Dendritic cell treated with granulocyte-macrophage colony-stimulating factor and Interleukin-4, amounts not matched to agents 40 ng/mL and 50 ng/mL, for 4 days (primary cell): ENCODE results near the gene MPRIP.

Experiments
- H3K27ac Mint-ChIP-seq: one replicate; pipeline ENCODE4 v1.8.0; 2022; ENCODE audit warnings: mild to moderate bottlenecking, mixed read lengths
- H3K27me3 Mint-ChIP-seq: one replicate; pipeline ENCODE4 v1.8.0; 2022; ENCODE audit warnings: mild to moderate bottlenecking, mixed read lengths
- H3K36me3 Mint-ChIP-seq: one replicate; pipeline ENCODE4 v1.8.0; 2022; ENCODE audit warnings: low read depth, mixed read lengths
- H3K4me1 Mint-ChIP-seq: one replicate; pipeline ENCODE4 v1.8.0; 2022; ENCODE audit warnings: low read depth, mixed read lengths
- H3K4me3 Mint-ChIP-seq: one replicate; pipeline ENCODE4 v1.8.0; 2022; ENCODE audit warnings: mild to moderate bottlenecking, moderate library complexity, mixed read lengths
- H3K9me3 Mint-ChIP-seq: one replicate; pipeline ENCODE4 v1.8.0; 2022; ENCODE audit warnings: mixed read lengths
- intact Hi-C: fragments of 100-400 bp; cut with micrococcal nuclease; formaldehyde crosslinking; loops from one replicate; pipeline ENCODE4 v1.15.0; 2022

MPRIP gene

GRCh38 chr17:17216776-17217175 is 174.5 kb downstream of the MPRIP start:
- no peaks in the 10 kb centered on the region for H3K9me3 Mint-ChIP-seq
- intact Hi-C loops: no loop called here
- H3K36me3 Mint-ChIP-seq: peaks cover 98% of the 10 kb centered on the region
- H3K4me3 Mint-ChIP-seq: no peak overlapping the region
- H3K4me1 Mint-ChIP-seq: no peaks in the 10 kb centered on the region
- no peak overlapping the region for H3K27ac Mint-ChIP-seq
- H3K27me3 Mint-ChIP-seq: no peaks in the 10 kb centered on the region

GRCh38 chr17:17217995-17218394 is 175.7 kb downstream of the MPRIP start:
- H3K4me3 Mint-ChIP-seq: no peak overlapping the region
- H3K4me1 Mint-ChIP-seq: no peaks in the 10 kb centered on the region
- no peaks in the 10 kb centered on the region for H3K9me3 Mint-ChIP-seq
- H3K27ac Mint-ChIP-seq: no peak overlapping the region
- H3K27me3 Mint-ChIP-seq: no peaks in the 10 kb centered on the region
- intact Hi-C loops: no loop called here
- H3K36me3 Mint-ChIP-seq: peaks cover 100% of the 10 kb centered on the region

GRCh38 chr17:17220529-17220928 is 178.3 kb downstream of the MPRIP start:
- Mint-ChIP-seq H3K4me3 (no peak overlapping the region), H3K36me3 (peaks cover 100% of the 10 kb centered on the region), H3K27ac (no peak overlapping the region), H3K4me1 (no peaks in the 10 kb centered on the region), H3K9me3 (no peaks in the 10 kb centered on the region), H3K27me3 (no peaks in the 10 kb centered on the region)
- intact Hi-C loops: no loop called here

GRCh38 chr17:17221329-17221728 is 179.1 kb downstream of the MPRIP start:
- intact Hi-C loops: no loop called here
- H3K27me3 Mint-ChIP-seq: no peaks in the 10 kb centered on the region
- no peak overlapping the region for H3K4me3 Mint-ChIP-seq
- H3K4me1 Mint-ChIP-seq: no peaks in the 10 kb centered on the region
- H3K9me3 Mint-ChIP-seq: no peaks in the 10 kb centered on the region
- peaks cover 100% of the 10 kb centered on the region for H3K36me3 Mint-ChIP-seq
- no peak overlapping the region for H3K27ac Mint-ChIP-seq

DNA sequence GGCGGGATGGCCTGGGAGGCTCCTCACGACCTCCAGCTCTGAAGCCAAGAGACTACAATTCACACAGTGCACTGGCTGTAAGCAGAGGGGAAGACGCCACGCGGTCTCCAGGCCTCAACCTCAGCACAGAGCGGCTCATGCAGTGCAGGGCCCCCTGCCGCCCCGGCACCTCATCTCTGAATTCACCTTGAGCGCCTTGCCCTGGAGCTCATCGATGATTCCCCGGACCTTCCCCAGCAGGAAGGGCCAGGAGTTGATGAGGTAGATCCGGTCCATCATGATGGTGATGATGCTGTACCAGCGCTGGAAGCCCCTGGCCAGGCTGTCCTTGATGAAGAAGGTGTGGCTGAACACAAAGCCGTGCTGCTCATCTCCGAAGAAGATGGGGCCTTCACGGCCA is 181.5 kb downstream of the MPRIP start:
- no peak overlapping the region for H3K27ac Mint-ChIP-seq
- H3K36me3 Mint-ChIP-seq: peaks cover 100% of the 10 kb centered on the region
- no peaks in the 10 kb centered on the region for H3K4me1 Mint-ChIP-seq
- no peak overlapping the region for H3K4me3 Mint-ChIP-seq
- no peaks in the 10 kb centered on the region for H3K27me3 Mint-ChIP-seq
- no peaks in the 10 kb centered on the region for H3K9me3 Mint-ChIP-seq
- intact Hi-C loops: no loop called here

GRCh38 chr17:17224137-17224536 is 181.9 kb downstream of the MPRIP start:
- intact Hi-C loops: no loop called here
- no peak overlapping the region for H3K4me3 Mint-ChIP-seq
- H3K27ac Mint-ChIP-seq: no peak overlapping the region
- no peaks in the 10 kb centered on the region for H3K9me3 Mint-ChIP-seq
- no peaks in the 10 kb centered on the region for H3K4me1 Mint-ChIP-seq
- peaks cover 100% of the 10 kb centered on the region for H3K36me3 Mint-ChIP-seq
- no peaks in the 10 kb centered on the region for H3K27me3 Mint-ChIP-seq

DNA sequence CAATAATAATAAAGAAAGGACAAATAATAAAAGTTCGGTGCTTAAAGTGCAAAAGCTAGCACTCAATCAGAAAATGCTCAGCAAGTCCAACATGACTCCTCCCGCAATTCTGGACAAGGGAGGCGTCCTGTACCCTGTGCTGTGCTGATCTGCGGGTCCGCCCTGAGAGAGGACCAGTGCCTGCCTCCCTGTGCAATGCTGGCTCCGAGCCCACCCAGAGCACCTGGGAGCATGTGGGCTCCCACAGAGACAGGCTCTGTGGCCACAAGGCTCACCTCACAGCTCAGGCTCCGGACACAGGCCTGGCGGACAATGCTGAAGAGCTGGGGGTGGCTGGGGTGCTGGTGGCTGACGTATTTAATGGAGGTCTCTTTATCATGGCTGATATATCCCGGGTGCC is 183.6 kb downstream of the MPRIP start:
- Mint-ChIP-seq H3K9me3 (no peaks in the 10 kb centered on the region), H3K27me3 (no peaks in the 10 kb centered on the region), H3K4me1 (no peaks in the 10 kb centered on the region), H3K27ac (no peak overlapping the region), H3K36me3 (peaks cover 100% of the 10 kb centered on the region), H3K4me3 (no peak overlapping the region)
- intact Hi-C loops: no loop called here

- H3K9me3 Mint-ChIP-seq: no peaks in the 10 kb centered on the region
- no peak overlapping the region for H3K4me3 Mint-ChIP-seq
- intact Hi-C loops: no loop called here
- peaks cover 100% of the 10 kb centered on the region for H3K36me3 Mint-ChIP-seq
- no peak overlapping the region for H3K27ac Mint-ChIP-seq
- H3K4me1 Mint-ChIP-seq: no peaks in the 10 kb centered on the region
- no peaks in the 10 kb centered on the region for H3K27me3 Mint-ChIP-seq
Measured at GRCh38 chr17:17226451-17227265, 184.4 kb downstream of the MPRIP start.

DNA sequence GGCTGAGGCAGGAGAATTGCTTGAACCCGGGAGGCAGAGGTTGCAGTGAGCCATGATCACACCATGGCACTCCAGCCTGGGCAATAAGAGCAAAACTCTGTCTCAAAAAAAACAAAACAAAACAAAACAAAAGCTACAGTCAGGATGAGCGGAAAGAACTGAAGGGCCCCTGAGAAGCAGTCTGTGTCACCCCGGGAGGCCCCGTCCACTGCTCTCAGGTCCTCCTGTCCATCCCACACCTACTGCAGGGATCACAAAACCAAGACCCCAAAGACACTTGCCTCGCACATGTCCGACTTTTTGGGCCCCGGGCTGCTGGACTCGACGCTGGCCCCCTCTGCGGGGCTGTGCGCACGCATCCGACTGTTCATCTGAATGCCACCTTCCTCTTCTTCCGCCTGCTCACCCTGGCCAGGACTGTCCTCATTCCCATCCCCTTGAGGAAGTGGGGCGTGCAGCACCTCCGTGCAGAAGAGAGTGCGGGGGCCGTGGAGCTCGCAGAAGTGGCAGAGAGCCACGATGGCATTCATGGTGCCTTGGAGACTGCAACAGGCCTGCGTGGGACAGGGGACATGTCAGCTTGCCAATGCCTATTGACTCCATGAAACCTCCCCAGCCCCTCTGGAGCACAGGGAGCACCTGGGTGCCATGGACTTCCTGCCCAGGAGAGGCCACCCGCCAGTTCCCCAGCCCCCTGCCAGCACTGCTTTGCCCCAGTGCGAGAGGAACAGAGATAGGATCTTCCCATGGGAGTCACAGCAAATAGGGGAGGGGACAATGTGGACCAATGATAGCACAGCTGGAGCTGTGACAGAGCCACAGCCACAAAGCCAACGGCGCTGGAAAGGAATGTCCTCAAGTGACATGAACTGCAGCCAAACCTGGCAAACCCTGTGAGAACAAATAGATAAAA is 185.6 kb downstream of the MPRIP start:
- peaks cover 100% of the 10 kb centered on the region for H3K36me3 Mint-ChIP-seq
- intact Hi-C loops: no loop called here
- H3K4me3 Mint-ChIP-seq: no peak overlapping the region
- no peaks in the 10 kb centered on the region for H3K27me3 Mint-ChIP-seq
- H3K9me3 Mint-ChIP-seq: no peaks in the 10 kb centered on the region
- H3K4me1 Mint-ChIP-seq: no peaks in the 10 kb centered on the region
- H3K27ac Mint-ChIP-seq: no peak overlapping the region

- Mint-ChIP-seq H3K4me3 (no peak overlapping the region), H3K9me3 (no peaks in the 10 kb centered on the region), H3K27ac (no peak overlapping the region), H3K4me1 (peaks cover under 1% of the 10 kb centered on the region), H3K36me3 (peaks cover 97% of the 10 kb centered on the region), H3K27me3 (no peaks in the 10 kb centered on the region)
- intact Hi-C loops: no loop called here
Measured at GRCh38 chr17:17228521-17229279, 186.4 kb downstream of the MPRIP start.

DNA sequence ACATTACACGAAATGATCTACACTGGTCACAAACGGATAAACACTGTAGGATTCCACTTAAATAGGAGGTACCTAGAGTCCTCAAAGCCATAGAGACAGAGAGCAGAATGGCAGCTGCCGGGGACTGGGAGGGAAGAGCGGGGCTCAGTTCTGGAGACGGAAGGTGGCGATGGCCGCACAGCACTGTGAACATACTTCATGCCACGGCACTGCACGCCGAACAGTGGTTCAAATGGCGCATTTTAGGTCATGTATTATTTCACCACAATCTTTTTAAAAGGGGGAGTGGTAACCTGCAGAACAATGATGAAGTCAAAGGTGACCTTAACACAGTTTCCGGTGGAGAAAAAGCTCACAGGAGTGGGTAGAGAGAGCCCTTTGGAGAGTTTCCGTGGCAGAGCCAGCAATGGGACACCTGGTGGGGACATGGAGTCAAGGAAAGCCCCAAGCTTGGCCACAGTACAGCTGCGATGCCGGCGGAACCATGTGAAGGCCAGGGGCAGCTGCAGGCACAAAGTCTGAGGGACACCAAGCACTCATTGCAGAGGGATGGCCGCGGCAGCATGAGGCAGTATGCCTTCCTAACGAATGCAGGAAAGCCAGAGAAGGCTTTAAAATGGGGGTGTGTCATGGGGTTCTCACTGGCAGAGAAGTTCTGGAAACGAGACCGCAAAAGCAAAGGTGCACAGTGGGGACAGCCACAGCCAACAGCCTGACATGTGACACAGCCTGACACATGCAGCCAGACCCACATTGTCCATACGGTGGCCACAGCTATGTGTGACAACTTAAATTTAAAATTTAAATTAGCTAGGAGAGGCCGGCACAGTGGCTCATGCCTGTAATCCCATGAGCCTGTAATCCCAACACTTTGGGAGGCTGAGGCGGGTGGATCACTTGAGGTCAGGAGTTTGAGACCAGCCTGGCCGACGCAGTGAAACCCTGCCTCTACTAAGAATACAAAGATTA is 187.4 kb downstream of the MPRIP start:
- intact Hi-C loops: no loop called here
- no peak overlapping the region for H3K27ac Mint-ChIP-seq

DNA sequence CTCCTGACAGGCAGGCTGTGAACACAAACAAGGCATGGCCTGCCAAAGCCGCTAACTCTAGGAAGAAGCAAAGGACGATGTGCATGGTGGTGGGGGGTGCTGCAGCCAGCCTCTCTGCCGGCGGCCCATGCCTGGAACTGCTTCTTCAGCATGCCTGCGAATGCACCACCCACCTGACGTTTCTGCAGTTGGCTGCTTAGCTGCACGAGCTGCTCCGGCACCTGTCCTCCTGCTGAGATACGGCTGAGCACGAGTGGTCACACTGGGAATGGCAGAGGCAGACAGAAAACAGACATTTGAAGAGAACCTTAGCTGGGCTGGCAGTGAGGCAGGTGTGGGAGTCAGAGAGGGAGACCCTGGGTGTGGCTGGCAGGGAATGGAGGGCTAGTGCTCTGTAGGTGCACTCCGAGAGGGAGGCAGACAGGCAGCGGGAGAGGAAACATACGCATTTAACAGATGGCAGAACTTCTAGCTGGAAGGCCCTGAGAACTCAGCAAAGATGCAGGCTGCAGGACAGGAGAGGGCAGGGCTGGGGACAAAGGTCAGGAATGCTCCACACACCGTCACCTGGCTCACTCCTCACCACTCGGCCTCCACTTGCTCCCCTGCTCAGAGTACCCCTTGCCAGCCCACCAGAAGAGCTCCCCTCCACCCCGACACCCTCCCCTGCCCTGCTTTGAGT is 189.5 kb downstream of the MPRIP start:
- no peaks in the 10 kb centered on the region for H3K9me3 Mint-ChIP-seq
- peaks cover 83% of the 10 kb centered on the region for H3K36me3 Mint-ChIP-seq
- H3K27ac Mint-ChIP-seq: no peak overlapping the region
- peaks cover 20% of the 10 kb centered on the region for H3K4me1 Mint-ChIP-seq
- intact Hi-C loops: no loop called here
- no peaks in the 10 kb centered on the region for H3K27me3 Mint-ChIP-seq
- no peak overlapping the region for H3K4me3 Mint-ChIP-seq

More for the DNA sequence above, 187.4 kb downstream of the MPRIP start:
- Mint-ChIP-seq H3K4me3 (no peak overlapping the region), H3K9me3 (no peaks in the 10 kb centered on the region), H3K27me3 (no peaks in the 10 kb centered on the region), H3K4me1 (peaks cover 6% of the 10 kb centered on the region), H3K36me3 (peaks cover 87% of the 10 kb centered on the region)

GRCh38 chr17:17232303-17232621 is 190.0 kb downstream of the MPRIP start:
- intact Hi-C loops: no loop called here
- Mint-ChIP-seq H3K36me3 (peaks cover 83% of the 10 kb centered on the region), H3K27ac (no peak overlapping the region), H3K9me3 (no peaks in the 10 kb centered on the region), H3K4me3 (no peak overlapping the region), H3K27me3 (no peaks in the 10 kb centered on the region), H3K4me1 (peaks cover 20% of the 10 kb centered on the region)
